ENCODE results near the gene HPSE2. TPM values are rescaled to one million over a fixed set of nuclear protein-coding genes. Genes with fewer than 3 reads are reported as not detected.

HPSE2 gene
- total RNA-seq, 4 donors from 2014 or later, result 32.3 to 70.0 (median 43.6) TPM

GRCh38 chr10:98572594-98572993, 663.1 kb downstream of the HPSE2 start:
- no peak for DNase-seq (ENCODE audit: extremely low spot score)
- intact Hi-C loops (cut with DNase I), result no loop called here
- Histone ChIP-seq H3K27ac (replicated peaks in 1 of 4) (no peak overlapping the region), H3K4me3 (no peak overlapping the region), H3K4me1 (no peaks in the 10 kb centered on the region), H3K27me3 (no peaks in the 10 kb centered on the region), H3K9me3 (no peaks in the 10 kb centered on the region), H3K36me3 (no peaks in the 10 kb centered on the region)
- TF ChIP-seq EP300 (IDR thresholded peaks at IDR 0.05) (no peak), POLR2AphosphoS5 (IDR thresholded peaks at IDR 0.05) (no peak), POLR2A (IDR thresholded peaks at IDR 0.05; ENCODE audit: low read depth) (no peak), CTCF (IDR thresholded peaks at IDR 0.05) (no peak)
- WGBS, result 67% methylated on average over 5 of the region's 5 CpGs

GRCh38 chr10:98570834-98571233, 664.8 kb downstream of the HPSE2 start:
- H3K27ac ChIP-seq (replicated peaks in 1 of 4), result no peak overlapping the region
- 75% methylated on average over 5 of the region's 5 CpGs for WGBS
- no peak for DNase-seq (ENCODE audit: extremely low spot score)
- no peak overlapping the region for H3K4me3 ChIP-seq
- no peaks in the 10 kb centered on the region for H3K36me3 ChIP-seq
- intact Hi-C loops (cut with DNase I), result no loop called here
- H3K4me1 ChIP-seq, result no peaks in the 10 kb centered on the region
- no peaks in the 10 kb centered on the region for H3K9me3 ChIP-seq
- TF ChIP-seq EP300 (IDR thresholded peaks at IDR 0.05) (no peak), CTCF (IDR thresholded peaks at IDR 0.05) (no peak), POLR2A (IDR thresholded peaks at IDR 0.05; ENCODE audit: low read depth) (no peak), POLR2AphosphoS5 (IDR thresholded peaks at IDR 0.05) (no peak)
- no peaks in the 10 kb centered on the region for H3K27me3 ChIP-seq

GRCh38 chr10:98569853-98570252, 665.8 kb downstream of the HPSE2 start:
- TF ChIP-seq EP300 (IDR thresholded peaks at IDR 0.05) (no peak), CTCF (IDR thresholded peaks at IDR 0.05) (no peak), POLR2AphosphoS5 (IDR thresholded peaks at IDR 0.05) (no peak), POLR2A (IDR thresholded peaks at IDR 0.05; ENCODE audit: low read depth) (no peak)

GRCh38 chr10:98568551-98568950, 667.1 kb downstream of the HPSE2 start:
- no peaks in the 10 kb centered on the region for H3K36me3 ChIP-seq
- 66% methylated on average over 2 of the region's 2 CpGs for WGBS
- intact Hi-C loops (cut with DNase I), result no loop called here

More at GRCh38 chr10:98569853-98570252, 665.8 kb downstream of the HPSE2 start:
- no peaks in the 10 kb centered on the region for H3K4me1 ChIP-seq
- no peak for DNase-seq (ENCODE audit: extremely low spot score)
- no peaks in the 10 kb centered on the region for H3K27me3 ChIP-seq
- no peak overlapping the region for H3K4me3 ChIP-seq
- H3K27ac ChIP-seq (replicated peaks in 1 of 4), result no peak overlapping the region
- intact Hi-C loops (cut with DNase I), result no loop called here
- H3K9me3 ChIP-seq, result no peaks in the 10 kb centered on the region
- H3K36me3 ChIP-seq, result no peaks in the 10 kb centered on the region

More at GRCh38 chr10:98568551-98568950, 667.1 kb downstream of the HPSE2 start:
- no peak for DNase-seq (ENCODE audit: extremely low spot score)
- H3K27me3 ChIP-seq, result no peaks in the 10 kb centered on the region
- TF ChIP-seq POLR2A (IDR thresholded peaks at IDR 0.05; ENCODE audit: low read depth) (no peak), POLR2AphosphoS5 (IDR thresholded peaks at IDR 0.05) (no peak), EP300 (IDR thresholded peaks at IDR 0.05) (no peak), CTCF (IDR thresholded peaks at IDR 0.05) (no peak)
- H3K4me1 ChIP-seq, result no peaks in the 10 kb centered on the region
- no peak overlapping the region for H3K27ac ChIP-seq (replicated peaks in 1 of 4)
- H3K9me3 ChIP-seq, result no peaks in the 10 kb centered on the region
- H3K4me3 ChIP-seq, result no peak overlapping the region

Measured in esophagus muscularis mucosa (tissue), 4 donors.